HCT116 (cell line): ENCODE measurements around the gene TMEM131. TPM values are rescaled to one million over a fixed set of nuclear protein-coding genes. Genes with fewer than 3 reads are reported as not detected.

ENCODE experiments used
- ATAC-seq: fragments of 200-7000 bp; cut with Tn5 transposase; 2 replicates; pipeline ENCODE4 v1.9.1; 2020; ENCODE audit warnings: mild to moderate bottlenecking, moderate library complexity
- BruUV-seq: library from RNA; stranded (reverse); fragments of 400-500 nt; replicated peaks from 2 replicates; lab custom pipeline; 2021; lab: Mats Ljungman, UMichigan
- CTCF ChIA-PET: fragments of 300-600 bp; sonication (Branson Sonifier 250); formaldehyde crosslinking; loops from one replicate; lab custom pipeline; 2021; ENCODE audit warnings: antibody characterized with exemption; lab: Charles Lee
- POLR2A ChIA-PET: fragments of 300-600, 350-600 bp; sonication (Branson Sonifier 250); formaldehyde crosslinking; loops from one replicate; lab custom pipeline; 2021; ENCODE audit warnings: antibody characterized with exemption; lab: Charles Lee
- RAD21 ChIA-PET, 2 experiments: fragments of 300-600 bp; sonication (Branson Sonifier 250); formaldehyde crosslinking; loops; one replicate each; lab custom pipeline; 2023; ENCODE audit warnings: low total read pairs in 2 of 2; ENCODE audit not compliant: uncharacterized antibody in 2 of 2, unreplicated experiment in 2 of 2, low non-redundant PET in 1 of 2; lab: Charles Lee
- DNase-seq: peaks from one replicate; pipeline ENCODE4 v3.0.0-alpha.2; 2010; ENCODE audit warnings: low read depth, low spot score
- H2AFZ ChIP-seq: fragments of 200-600 bp; shearing (Covaris generic), sonication (generic); 2 replicates; pipeline ENCODE4 v1.6.1; 2017; ENCODE audit warnings: low read depth, mixed run types, mixed read lengths, antibody characterized with exemption, low read length; ENCODE audit not compliant: poor library complexity, severe bottlenecking
- H3K27ac ChIP-seq: 2 replicates; pipeline ENCODE4 v1.5.1; 2012; ENCODE audit warnings: low read depth, low read length
- H3K27me3 ChIP-seq: fragments of 200-600 bp; sonication (generic); 2 replicates; pipeline ENCODE4 v1.6.1; 2016; ENCODE audit warnings: mixed run types, low read length, mixed read lengths; ENCODE audit not compliant: insufficient read depth
- H3K36me3 ChIP-seq, 2 experiments: fragments of 200-500 bp in 1 of 2; fragments of 200-600 bp in 1 of 2; sonication (Bioruptor generic) in 1 of 2; sonication (generic) in 1 of 2; 2 replicates each; pipeline versions ENCODE4 v1.5.1 to v1.6.1; 2014 to 2016; ENCODE audit warnings: low read length in 2 of 2, inconsistent platforms in 1 of 2, mixed read lengths in 1 of 2, mixed run types in 1 of 2; ENCODE audit not compliant: insufficient read depth in 2 of 2, control insufficient read depth in 1 of 2
- H3K4me1 ChIP-seq, 2 experiments: fragments of 200-600 bp in 1 of 2; sonication (generic) in 1 of 2; 2 replicates each; pipeline versions ENCODE4 v1.5.1 to v1.6.1; 2012 to 2017; ENCODE audit warnings: low read length in 2 of 2, inconsistent platforms in 1 of 2, mild to moderate bottlenecking in 1 of 2, mixed read lengths in 1 of 2, mixed run types in 1 of 2, moderate library complexity in 1 of 2; ENCODE audit not compliant: insufficient read depth in 2 of 2, control insufficient read depth in 1 of 2
- H3K4me2 ChIP-seq: fragments of 200-600 bp; sonication (generic); 2 replicates; pipeline ENCODE4 v1.6.1; 2017; ENCODE audit warnings: mixed run types, low read length, mixed read lengths
- H3K4me3 ChIP-seq, 2 experiments: fragments of 200-600 bp in 1 of 2; sonication (generic) in 1 of 2; replicated peaks in 1 of 2; 2 replicates each; pipeline ENCODE4 v1.5.1; 2011 to 2016; ENCODE audit warnings: low read length in 2 of 2, control low read depth in 1 of 2, low read depth in 1 of 2, mild to moderate bottlenecking in 1 of 2, mixed read lengths in 1 of 2, mixed run types in 1 of 2
- H3K79me2 ChIP-seq: fragments of 200-600 bp; sonication (generic); 2 replicates; pipeline ENCODE4 v1.6.1; 2017; ENCODE audit warnings: mild to moderate bottlenecking, mixed run types, low read length, moderate library complexity, mixed read lengths; ENCODE audit not compliant: insufficient read depth
- H3K9ac ChIP-seq: fragments of 200-600 bp; sonication (generic); 2 replicates; pipeline ENCODE4 v1.6.1; 2016; ENCODE audit warnings: low read length, mixed read lengths
- H3K9me2 ChIP-seq: fragments of 200-600 bp; sonication (generic), shearing (Covaris generic); 2 replicates; pipeline ENCODE4 v1.6.1; 2017; ENCODE audit warnings: mixed run types, mild to moderate bottlenecking, moderate library complexity; ENCODE audit not compliant: insufficient read depth
- H3K9me3 ChIP-seq, 2 experiments: fragments of 200-500 bp in 1 of 2; fragments of 200-600 bp in 1 of 2; sonication (Bioruptor generic) in 1 of 2; sonication (generic) in 1 of 2; 2 replicates each; pipeline ENCODE4 v1.6.1; 2014 to 2017; ENCODE audit warnings: low read length in 2 of 2, mixed read lengths in 2 of 2, inconsistent platforms in 1 of 2, low read depth in 1 of 2, mild to moderate bottlenecking in 1 of 2, mixed run types in 1 of 2, moderate library complexity in 1 of 2; ENCODE audit not compliant: control insufficient read depth in 1 of 2, insufficient read depth in 1 of 2
- H4K20me1 ChIP-seq: fragments of 200-600 bp; sonication (generic), shearing (Covaris generic); 2 replicates; pipeline ENCODE4 v1.6.1; 2017; ENCODE audit warnings: mixed run types, mild to moderate bottlenecking, moderate library complexity; ENCODE audit not compliant: insufficient read depth
- CBX3 ChIP-seq: IDR thresholded peaks from 2 replicates; pipeline ENCODE4 v1.6.1; 2012; ENCODE audit warnings: low read depth
- CTCF ChIP-seq, 3 experiments: fragments of 200-600 bp in 1 of 3; sonication (generic) in 1 of 3; IDR thresholded peaks in 2 of 3; conservative IDR thresholded peaks in 1 of 3; 2 replicates each; pipeline ENCODE4 v1.5.1; 2012 to 2017; ENCODE audit warnings: low read depth in 2 of 3, low read length in 2 of 3, antibody characterized with exemption in 1 of 3, borderline replicate concordance in 1 of 3, control low read depth in 1 of 3, mild to moderate bottlenecking in 1 of 3, mixed read lengths in 1 of 3, mixed run types in 1 of 3, moderate library complexity in 1 of 3; ENCODE audit not compliant: insufficient read depth in 1 of 3
- EGR1 ChIP-seq: IDR thresholded peaks from 2 replicates; pipeline ENCODE4 v1.6.1; 2012; ENCODE audit warnings: low read depth
- EZH2 ChIP-seq: fragments of 200-600 bp; sonication (generic); IDR thresholded peaks from 2 replicates; pipeline ENCODE4 v1.6.1; 2017; ENCODE audit warnings: antibody characterized with exemption, mixed run types
- EZH2phosphoT487 ChIP-seq: fragments of 200-600 bp; IDR thresholded peaks from 2 replicates; pipeline ENCODE4 v1.6.1; 2018; ENCODE audit warnings: antibody characterized with exemption, borderline replicate concordance
- JUND ChIP-seq: IDR thresholded peaks from 2 replicates; pipeline ENCODE4 v1.6.1; 2012
- MAX ChIP-seq: IDR thresholded peaks from 2 replicates; pipeline ENCODE4 v1.6.1; 2012
- POLR2A ChIP-seq: IDR thresholded peaks from 2 replicates; pipeline ENCODE4 v1.7.0; 2011; ENCODE audit warnings: borderline replicate concordance; ENCODE audit not compliant: insufficient read depth, insufficient read length; ENCODE audit errors: extremely low read depth
- RAD21 ChIP-seq: IDR thresholded peaks from 2 replicates; pipeline ENCODE4 v1.6.1; 2012; ENCODE audit warnings: low read depth, mild to moderate bottlenecking
- REST ChIP-seq: IDR thresholded peaks from 2 replicates; pipeline ENCODE4 v1.6.1; 2012; ENCODE audit warnings: low read depth
- SIN3A ChIP-seq: IDR thresholded peaks from 2 replicates; pipeline ENCODE4 v1.6.1; 2012; ENCODE audit warnings: low read depth
- SP1 ChIP-seq: IDR thresholded peaks from 2 replicates; pipeline ENCODE4 v1.6.1; 2012; ENCODE audit warnings: low read depth
- SRF ChIP-seq: IDR thresholded peaks from 2 replicates; pipeline ENCODE4 v1.6.1; 2012; ENCODE audit warnings: low read depth
- TCF7L2 ChIP-seq: IDR thresholded peaks from 2 replicates; pipeline ENCODE4 v1.7.0; 2011; ENCODE audit warnings: borderline replicate concordance, inconsistent platforms; ENCODE audit not compliant: insufficient read depth, insufficient read length; ENCODE audit errors: extremely low read depth
- YY1 ChIP-seq: IDR thresholded peaks from 2 replicates; pipeline ENCODE4 v1.6.1; 2011; ENCODE audit warnings: low read length, low read depth, moderate library complexity, mild to moderate bottlenecking; ENCODE audit not compliant: insufficient replicate concordance; ENCODE audit errors: extremely low read depth
- ZBTB33 ChIP-seq: IDR thresholded peaks from 2 replicates; pipeline ENCODE4 v1.6.1; 2011; ENCODE audit warnings: mild to moderate bottlenecking, low read length, moderate library complexity; ENCODE audit not compliant: insufficient replicate concordance; ENCODE audit errors: extremely low read depth
- ZFX ChIP-seq: fragments of 450-650 bp; IDR thresholded peaks from 2 replicates; pipeline ENCODE4 v1.6.1; 2017
- intact Hi-C: fragments of 100-400 bp; cut with micrococcal nuclease; formaldehyde crosslinking; loops from 2 replicates; pipeline ENCODE4 v1.10.0; 2022
- total RNA-seq: library from RNA; stranded (reverse); gene quantifications from one replicate; pipeline ENCODE4 v1.2.1, GENCODE V29; 2021; ENCODE audit not compliant: unreplicated experiment

TMEM131 gene
- total RNA-seq, 1 experiment from 2014 or later, result 51.5 TPM

- BruUV-seq, result no TSS peak
- no peak for ATAC-seq
- H3K36me3 ChIP-seq, result no peaks in the 10 kb centered on the region
- no peak overlapping the region for H3K27ac ChIP-seq
- CTCF ChIA-PET, result no interaction called here
- peaks cover 0 to under 1% of the 10 kb centered on the region in 2 experiments; a peak in 1 of 4 replicates for H3K4me1 ChIP-seq
- TF ChIP-seq EZH2phosphoT487 (no peak), EGR1 (no peak), SIN3A (no peak), CBX3 (no peak), SP1 (no peak), REST (no peak), EZH2 (no peak), ZFX (no peak), JUND (no peak), ZBTB33 (no peak), YY1 (no peak), MAX (no peak), RAD21 (no peak), CTCF (IDR thresholded peaks at IDR 0.05 in 2 of 3, conservative IDR thresholded peaks at IDR 0.05 in 1 of 3; ENCODE audit: borderline replicate concordance in 1 of 3, insufficient read depth in 1 of 3, low read depth in 2 of 3, low read length in 2 of 3) (no peak), POLR2A (no peak), SRF (no peak), TCF7L2 (no peak)
- TF ChIP-seq, all 23 proteins: peak for 0
- H4K20me1 ChIP-seq, result no peaks in the 10 kb centered on the region
- no peak overlapping the region for H3K4me3 ChIP-seq
- peaks cover 65% of the 10 kb centered on the region for H3K79me2 ChIP-seq
- POLR2A ChIA-PET, result no interaction called here
- intact Hi-C loops, result no loop called here
- RAD21 ChIA-PET, result no interaction called here
- H2AFZ ChIP-seq, result no peak overlapping the region
- H3K9me2 ChIP-seq, result no peaks in the 10 kb centered on the region
- H3K27me3 ChIP-seq, result no peaks in the 10 kb centered on the region
- H3K4me2 ChIP-seq, result no peak overlapping the region
- no peak overlapping the region for H3K9ac ChIP-seq
- DNase-seq, result no peak
- H3K9me3 ChIP-seq, result no peaks in the 10 kb centered on the region
Measured at GRCh38 chr2:97911922-97912575, 83.7 kb downstream of the TMEM131 start.
